ENCODE measurements around the gene PSIP1. TPM values are rescaled to one million over a fixed set of nuclear protein-coding genes. Genes with fewer than 3 reads are reported as not detected.

Gene PSIP1
- total and polyA plus RNA-seq, 9 of the 15 experiments (the other 6 are each of a cell fraction or from before 2014, with no cell fraction given), result 18.8 to 119 (median 59.9) TPM

GRCh38 chr9:15552636-15553527 is 42.1 kb upstream of the PSIP1 start, which contains the start of gene CCDC171 (continued):
- TF ChIP-seq NCOR1 (IDR thresholded peaks at IDR 0.05), result no peak
- TF ChIP-seq ZNF263 (CRISPR knock-in tag; IDR thresholded peaks at IDR 0.05; ENCODE audit: borderline replicate concordance), result no peak; the same call in 1 of the 2 replicates
- TF ChIP-seq HMGN3 (IDR thresholded peaks at IDR 0.05; ENCODE audit: borderline replicate concordance, extremely low read depth, insufficient read length, low read depth, low read length), result no peak
- no peak for TF ChIP-seq RNF2 (IDR thresholded peaks at IDR 0.05)
- TF ChIP-seq ZKSCAN1 (IDR thresholded peaks at IDR 0.05; ENCODE audit: low read depth, low read length), result no peak
- no peak for TF ChIP-seq YBX1 (IDR thresholded peaks at IDR 0.05)
- TF ChIP-seq ILF3 (IDR thresholded peaks at IDR 0.05; ENCODE audit: borderline replicate concordance), result no peak
- 0 out of 2 replicates have a peak, but pooled peaks have one; percentile 16 for TF ChIP-seq BHLHE40 (IDR thresholded peaks at IDR 0.05; ENCODE audit: low read length)
- no peak for TF ChIP-seq ZBTB17 (CRISPR knock-in tag; IDR thresholded peaks at IDR 0.05)
- TF ChIP-seq, protein P1, sequence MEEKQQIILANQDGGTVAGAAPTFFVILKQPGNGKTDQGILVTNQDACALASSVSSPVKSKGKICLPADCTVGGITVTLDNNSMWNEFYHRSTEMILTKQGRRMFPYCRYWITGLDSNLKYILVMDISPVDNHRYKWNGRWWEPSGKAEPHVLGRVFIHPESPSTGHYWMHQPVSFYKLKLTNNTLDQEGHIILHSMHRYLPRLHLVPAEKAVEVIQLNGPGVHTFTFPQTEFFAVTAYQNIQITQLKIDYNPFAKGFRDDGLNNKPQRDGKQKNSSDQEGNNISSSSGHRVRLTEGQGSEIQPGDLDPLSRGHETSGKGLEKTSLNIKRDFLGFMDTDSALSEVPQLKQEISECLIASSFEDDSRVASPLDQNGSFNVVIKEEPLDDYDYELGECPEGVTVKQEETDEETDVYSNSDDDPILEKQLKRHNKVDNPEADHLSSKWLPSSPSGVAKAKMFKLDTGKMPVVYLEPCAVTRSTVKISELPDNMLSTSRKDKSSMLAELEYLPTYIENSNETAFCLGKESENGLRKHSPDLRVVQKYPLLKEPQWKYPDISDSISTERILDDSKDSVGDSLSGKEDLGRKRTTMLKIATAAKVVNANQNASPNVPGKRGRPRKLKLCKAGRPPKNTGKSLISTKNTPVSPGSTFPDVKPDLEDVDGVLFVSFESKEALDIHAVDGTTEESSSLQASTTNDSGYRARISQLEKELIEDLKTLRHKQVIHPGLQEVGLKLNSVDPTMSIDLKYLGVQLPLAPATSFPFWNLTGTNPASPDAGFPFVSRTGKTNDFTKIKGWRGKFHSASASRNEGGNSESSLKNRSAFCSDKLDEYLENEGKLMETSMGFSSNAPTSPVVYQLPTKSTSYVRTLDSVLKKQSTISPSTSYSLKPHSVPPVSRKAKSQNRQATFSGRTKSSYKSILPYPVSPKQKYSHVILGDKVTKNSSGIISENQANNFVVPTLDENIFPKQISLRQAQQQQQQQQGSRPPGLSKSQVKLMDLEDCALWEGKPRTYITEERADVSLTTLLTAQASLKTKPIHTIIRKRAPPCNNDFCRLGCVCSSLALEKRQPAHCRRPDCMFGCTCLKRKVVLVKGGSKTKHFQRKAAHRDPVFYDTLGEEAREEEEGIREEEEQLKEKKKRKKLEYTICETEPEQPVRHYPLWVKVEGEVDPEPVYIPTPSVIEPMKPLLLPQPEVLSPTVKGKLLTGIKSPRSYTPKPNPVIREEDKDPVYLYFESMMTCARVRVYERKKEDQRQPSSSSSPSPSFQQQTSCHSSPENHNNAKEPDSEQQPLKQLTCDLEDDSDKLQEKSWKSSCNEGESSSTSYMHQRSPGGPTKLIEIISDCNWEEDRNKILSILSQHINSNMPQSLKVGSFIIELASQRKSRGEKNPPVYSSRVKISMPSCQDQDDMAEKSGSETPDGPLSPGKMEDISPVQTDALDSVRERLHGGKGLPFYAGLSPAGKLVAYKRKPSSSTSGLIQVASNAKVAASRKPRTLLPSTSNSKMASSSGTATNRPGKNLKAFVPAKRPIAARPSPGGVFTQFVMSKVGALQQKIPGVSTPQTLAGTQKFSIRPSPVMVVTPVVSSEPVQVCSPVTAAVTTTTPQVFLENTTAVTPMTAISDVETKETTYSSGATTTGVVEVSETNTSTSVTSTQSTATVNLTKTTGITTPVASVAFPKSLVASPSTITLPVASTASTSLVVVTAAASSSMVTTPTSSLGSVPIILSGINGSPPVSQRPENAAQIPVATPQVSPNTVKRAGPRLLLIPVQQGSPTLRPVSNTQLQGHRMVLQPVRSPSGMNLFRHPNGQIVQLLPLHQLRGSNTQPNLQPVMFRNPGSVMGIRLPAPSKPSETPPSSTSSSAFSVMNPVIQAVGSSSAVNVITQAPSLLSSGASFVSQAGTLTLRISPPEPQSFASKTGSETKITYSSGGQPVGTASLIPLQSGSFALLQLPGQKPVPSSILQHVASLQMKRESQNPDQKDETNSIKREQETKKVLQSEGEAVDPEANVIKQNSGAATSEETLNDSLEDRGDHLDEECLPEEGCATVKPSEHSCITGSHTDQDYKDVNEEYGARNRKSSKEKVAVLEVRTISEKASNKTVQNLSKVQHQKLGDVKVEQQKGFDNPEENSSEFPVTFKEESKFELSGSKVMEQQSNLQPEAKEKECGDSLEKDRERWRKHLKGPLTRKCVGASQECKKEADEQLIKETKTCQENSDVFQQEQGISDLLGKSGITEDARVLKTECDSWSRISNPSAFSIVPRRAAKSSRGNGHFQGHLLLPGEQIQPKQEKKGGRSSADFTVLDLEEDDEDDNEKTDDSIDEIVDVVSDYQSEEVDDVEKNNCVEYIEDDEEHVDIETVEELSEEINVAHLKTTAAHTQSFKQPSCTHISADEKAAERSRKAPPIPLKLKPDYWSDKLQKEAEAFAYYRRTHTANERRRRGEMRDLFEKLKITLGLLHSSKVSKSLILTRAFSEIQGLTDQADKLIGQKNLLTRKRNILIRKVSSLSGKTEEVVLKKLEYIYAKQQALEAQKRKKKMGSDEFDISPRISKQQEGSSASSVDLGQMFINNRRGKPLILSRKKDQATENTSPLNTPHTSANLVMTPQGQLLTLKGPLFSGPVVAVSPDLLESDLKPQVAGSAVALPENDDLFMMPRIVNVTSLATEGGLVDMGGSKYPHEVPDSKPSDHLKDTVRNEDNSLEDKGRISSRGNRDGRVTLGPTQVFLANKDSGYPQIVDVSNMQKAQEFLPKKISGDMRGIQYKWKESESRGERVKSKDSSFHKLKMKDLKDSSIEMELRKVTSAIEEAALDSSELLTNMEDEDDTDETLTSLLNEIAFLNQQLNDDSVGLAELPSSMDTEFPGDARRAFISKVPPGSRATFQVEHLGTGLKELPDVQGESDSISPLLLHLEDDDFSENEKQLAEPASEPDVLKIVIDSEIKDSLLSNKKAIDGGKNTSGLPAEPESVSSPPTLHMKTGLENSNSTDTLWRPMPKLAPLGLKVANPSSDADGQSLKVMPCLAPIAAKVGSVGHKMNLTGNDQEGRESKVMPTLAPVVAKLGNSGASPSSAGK (IDR thresholded peaks at IDR 0.05), result peak; percentile 61
- no peak for TF ChIP-seq MBD2 (IDR thresholded peaks at IDR 0.05; ENCODE audit: borderline replicate concordance, low read depth)
- TF ChIP-seq, protein P2, sequence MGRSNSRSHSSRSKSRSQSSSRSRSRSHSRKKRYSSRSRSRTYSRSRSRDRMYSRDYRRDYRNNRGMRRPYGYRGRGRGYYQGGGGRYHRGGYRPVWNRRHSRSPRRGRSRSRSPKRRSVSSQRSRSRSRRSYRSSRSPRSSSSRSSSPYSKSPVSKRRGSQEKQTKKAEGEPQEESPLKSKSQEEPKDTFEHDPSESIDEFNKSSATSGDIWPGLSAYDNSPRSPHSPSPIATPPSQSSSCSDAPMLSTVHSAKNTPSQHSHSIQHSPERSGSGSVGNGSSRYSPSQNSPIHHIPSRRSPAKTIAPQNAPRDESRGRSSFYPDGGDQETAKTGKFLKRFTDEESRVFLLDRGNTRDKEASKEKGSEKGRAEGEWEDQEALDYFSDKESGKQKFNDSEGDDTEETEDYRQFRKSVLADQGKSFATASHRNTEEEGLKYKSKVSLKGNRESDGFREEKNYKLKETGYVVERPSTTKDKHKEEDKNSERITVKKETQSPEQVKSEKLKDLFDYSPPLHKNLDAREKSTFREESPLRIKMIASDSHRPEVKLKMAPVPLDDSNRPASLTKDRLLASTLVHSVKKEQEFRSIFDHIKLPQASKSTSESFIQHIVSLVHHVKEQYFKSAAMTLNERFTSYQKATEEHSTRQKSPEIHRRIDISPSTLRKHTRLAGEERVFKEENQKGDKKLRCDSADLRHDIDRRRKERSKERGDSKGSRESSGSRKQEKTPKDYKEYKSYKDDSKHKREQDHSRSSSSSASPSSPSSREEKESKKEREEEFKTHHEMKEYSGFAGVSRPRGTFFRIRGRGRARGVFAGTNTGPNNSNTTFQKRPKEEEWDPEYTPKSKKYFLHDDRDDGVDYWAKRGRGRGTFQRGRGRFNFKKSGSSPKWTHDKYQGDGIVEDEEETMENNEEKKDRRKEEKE (IDR thresholded peaks at IDR 0.05; ENCODE audit: borderline replicate concordance in 1 of 2, control insufficient read depth in 1 of 2, low read depth in 2 of 2, low read length in 1 of 2), result no peak
- no peak for TF ChIP-seq DNMT1 (IDR thresholded peaks at IDR 0.05)

Data from K562 (cell line).